HEK293 (cell line): ENCODE results near the gene HHAT.

Source experiments
- CTCF ChIA-PET: fragments of 350-600 bp; formaldehyde crosslinking; extraction: SDS; loops from one replicate; lab custom pipeline; 2021; ENCODE audit warnings: antibody characterized with exemption; lab: Yijun Ruan, JAX
- POLR2A ChIA-PET: fragments of 300-600 bp; formaldehyde crosslinking; extraction: SDS; loops from one replicate; lab custom pipeline; 2020; ENCODE audit warnings: antibody characterized with exemption, inconsistent platforms; lab: Yijun Ruan, JAX
- H3K27ac ChIP-seq: fragments of 200-500 bp; sonication (Bioruptor generic); 2 replicates; pipeline ENCODE4 v1.5.1; 2014; ENCODE audit warnings: low read depth, low read length, control low read depth, inconsistent platforms; ENCODE audit errors: extremely low read depth
- H3K36me3 ChIP-seq, 2 experiments: fragments of 200-500 bp in 1 of 2; sonication (Bioruptor generic) in 1 of 2; 1 replicate in 1 of 2; 2 replicates in 1 of 2; pipeline ENCODE4 v1.5.1; 2014 to 2017; ENCODE audit warnings: inconsistent platforms in 2 of 2, low read length in 2 of 2; ENCODE audit not compliant: control insufficient read depth in 2 of 2, insufficient read depth in 1 of 2
- H3K4me1 ChIP-seq: fragments of 200-500 bp; sonication (Bioruptor generic); 2 replicates; pipeline ENCODE4 v1.5.1; 2014; ENCODE audit warnings: mild to moderate bottlenecking, low read length, inconsistent platforms; ENCODE audit not compliant: control insufficient read depth, insufficient read depth
- H3K4me3 ChIP-seq: 2 replicates; pipeline ENCODE4 v1.5.1; 2011; ENCODE audit warnings: low read depth, mild to moderate bottlenecking, control low read depth, low read length, moderate library complexity
- H3K9me3 ChIP-seq: fragments of 200-500 bp; sonication (Bioruptor generic); 2 replicates; pipeline ENCODE4 v1.5.1; 2014; ENCODE audit warnings: low read depth, low read length, inconsistent platforms; ENCODE audit not compliant: control insufficient read depth, insufficient read depth
- BCL11A ChIP-seq: fragments of 450-650 bp; formaldehyde crosslinking; IDR thresholded peaks from 2 replicates; pipeline ENCODE4 v1.5.1; 2016; ENCODE audit warnings: low read depth, missing biosample characterization, missing genetic modification characterization
- HOXC10 ChIP-seq: sonication (generic); formaldehyde crosslinking; IDR thresholded peaks from 2 replicates; pipeline ENCODE4 v1.8.1; 2023; ENCODE audit warnings: mild to moderate bottlenecking, missing genetic modification reagents
- KLF8 ChIP-seq: fragments of 450-650 bp; formaldehyde crosslinking; IDR thresholded peaks from 2 replicates; pipeline ENCODE4 v1.5.1; 2016; ENCODE audit warnings: missing biosample characterization, missing genetic modification characterization
- SALL2 ChIP-seq: fragments of 450-650 bp; formaldehyde crosslinking; IDR thresholded peaks from 2 replicates; pipeline ENCODE4 v1.5.0; 2017; ENCODE audit warnings: missing biosample characterization, mild to moderate bottlenecking, missing genetic modification characterization, borderline replicate concordance
- WT1 ChIP-seq: fragments of 450-650 bp; formaldehyde crosslinking; IDR thresholded peaks from 2 replicates; pipeline ENCODE4 v1.5.1; 2016; ENCODE audit warnings: missing biosample characterization, missing genetic modification characterization
- ZNF121 ChIP-seq: fragments of 450-650 bp; formaldehyde crosslinking; IDR thresholded peaks from 2 replicates; pipeline ENCODE4 v1.5.1; 2016; ENCODE audit warnings: missing biosample characterization, missing genetic modification characterization
- ZNF169 ChIP-seq: fragments of 450-650 bp; formaldehyde crosslinking; IDR thresholded peaks from 2 replicates; pipeline ENCODE4 v1.5.1; 2016; ENCODE audit warnings: missing biosample characterization, missing genetic modification characterization
- ZNF266 ChIP-seq: fragments of 450-650 bp; formaldehyde crosslinking; IDR thresholded peaks from 2 replicates; pipeline ENCODE4 v1.5.1; 2016; ENCODE audit warnings: missing biosample characterization, missing genetic modification characterization, low read depth
- ZNF274 ChIP-seq, 2 experiments: fragments of 200-500 bp in 1 of 2; fragments of 450-650 bp in 1 of 2; sonication (Bioruptor generic) in 1 of 2; formaldehyde crosslinking in 1 of 2; IDR thresholded peaks; 2 replicates each; pipeline versions ENCODE4 v1.5.1 to v1.6.1; 2014 to 2016; ENCODE audit warnings: borderline replicate concordance in 1 of 2, inconsistent platforms in 1 of 2, low read length in 1 of 2, missing biosample characterization in 1 of 2, missing genetic modification characterization in 1 of 2
- ZNF292 ChIP-seq: fragments of 450-650 bp; formaldehyde crosslinking; IDR thresholded peaks from 2 replicates; pipeline ENCODE4 v1.5.1; 2016; ENCODE audit warnings: low read depth, missing biosample characterization, missing genetic modification characterization, borderline replicate concordance
- ZNF426 ChIP-seq: fragments of 450-650 bp; formaldehyde crosslinking; IDR thresholded peaks from 2 replicates; pipeline ENCODE4 v1.5.1; 2017; ENCODE audit warnings: missing biosample characterization, missing genetic modification characterization, mild to moderate bottlenecking, inconsistent platforms, moderate library complexity
- ZNF48 ChIP-seq: fragments of 450-650 bp; formaldehyde crosslinking; IDR thresholded peaks from 2 replicates; pipeline ENCODE4 v1.5.1; 2016; ENCODE audit warnings: missing biosample characterization, missing genetic modification characterization
- ZNF514 ChIP-seq: fragments of 450-650 bp; formaldehyde crosslinking; IDR thresholded peaks from 2 replicates; pipeline ENCODE4 v1.5.1; 2016; ENCODE audit warnings: missing biosample characterization, missing genetic modification characterization
- ZNF544 ChIP-seq: fragments of 450-650 bp; formaldehyde crosslinking; IDR thresholded peaks from 2 replicates; pipeline ENCODE4 v1.5.0; 2017; ENCODE audit warnings: missing biosample characterization, missing genetic modification characterization
- ZNF585B ChIP-seq: fragments of 450-650 bp; formaldehyde crosslinking; IDR thresholded peaks from 2 replicates; pipeline ENCODE4 v1.5.1; 2016; ENCODE audit warnings: missing biosample characterization, missing genetic modification characterization
- ZNF707 ChIP-seq: fragments of 450-650 bp; formaldehyde crosslinking; IDR thresholded peaks from 2 replicates; pipeline ENCODE4 v1.5.1; 2016; ENCODE audit warnings: missing biosample characterization, missing genetic modification characterization
- ZNF776 ChIP-seq: fragments of 450-650 bp; formaldehyde crosslinking; IDR thresholded peaks from 2 replicates; pipeline ENCODE4 v1.5.0; 2017; ENCODE audit warnings: missing biosample characterization, missing genetic modification characterization, borderline replicate concordance
- ZNF830 ChIP-seq: fragments of 450-650 bp; IDR thresholded peaks from 2 replicates; pipeline ENCODE4 v1.5.0; 2018; ENCODE audit warnings: missing biosample characterization, missing genetic modification characterization, low read depth, mild to moderate bottlenecking, moderate library complexity
- ZNF837 ChIP-seq: fragments of 450-650 bp; formaldehyde crosslinking; IDR thresholded peaks from 2 replicates; pipeline ENCODE4 v1.5.1; 2016; ENCODE audit warnings: missing biosample characterization, missing genetic modification characterization
- TF ChIP-seq, protein P1 (sequence below): fragments of 450-650 bp; formaldehyde crosslinking; optimal IDR thresholded peaks from 2 replicates; pipeline ENCODE3; 2016; ENCODE audit warnings: missing biosample characterization, mild to moderate bottlenecking, missing genetic modification characterization
- TF ChIP-seq, protein P2 (sequence below): fragments of 450-650 bp; formaldehyde crosslinking; IDR thresholded peaks from 2 replicates; pipeline ENCODE4 v1.5.0; 2017; ENCODE audit warnings: missing biosample characterization, missing genetic modification characterization, borderline replicate concordance

The HHAT gene

DNA sequence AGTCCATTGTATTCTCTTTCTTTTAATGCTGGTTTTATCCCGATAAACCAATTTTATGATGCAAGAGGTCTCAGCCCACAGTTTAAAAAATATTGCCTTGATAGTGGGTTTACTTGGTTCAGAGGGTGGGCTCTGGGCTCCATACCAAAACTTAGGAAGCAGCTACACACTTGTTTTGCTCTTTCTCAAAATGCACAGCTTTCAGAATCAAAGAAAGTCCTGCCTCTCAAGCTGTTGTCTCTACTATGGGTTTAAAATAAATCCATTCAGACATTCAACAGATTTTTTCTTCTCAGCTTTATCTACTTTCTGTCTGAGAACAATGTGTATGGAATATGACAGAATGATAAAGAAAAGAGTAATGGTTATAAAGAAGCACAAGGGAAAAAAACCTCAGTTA, 14.8 kb upstream of the HHAT start:
- ChIA-PET POLR2A (interaction anchor here (0.5 kb wide), 1 partner anchor 49 kb away, joined by 3 read pairs; no protein-coding TSS in a partner anchor), CTCF (interaction anchor here (0.6 to 1.7 kb wide), 4 partner anchors 88 to 325 kb away, joined by 3 to 4 read pairs (median 4); no protein-coding TSS in a partner anchor)
- no peaks in the 10 kb centered on the region for H3K36me3 ChIP-seq

DNA sequence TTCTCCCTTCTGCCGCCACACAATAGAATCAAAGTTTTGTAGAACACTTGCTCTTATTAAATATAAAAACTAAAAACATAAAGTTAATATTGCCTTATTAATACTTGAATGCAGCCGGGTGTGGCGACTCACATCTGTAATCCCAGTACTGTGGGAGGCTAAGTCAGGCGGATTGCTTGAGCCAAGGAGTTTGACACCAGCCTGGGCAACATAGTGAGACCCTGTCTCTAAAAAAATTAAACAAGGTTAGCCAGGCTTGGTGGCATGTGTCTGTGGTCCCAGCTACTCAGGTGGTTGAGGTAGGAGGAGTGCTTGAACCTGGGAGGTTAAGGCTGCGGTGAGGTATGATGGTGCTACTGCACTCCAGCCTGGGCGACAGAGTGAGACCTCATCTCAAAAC, 13.2 kb upstream of the HHAT start:
- Histone ChIP-seq H3K9me3 (no peaks in the 10 kb centered on the region), H3K4me1 (no peaks in the 10 kb centered on the region), H3K27ac (no peak overlapping the region), H3K36me3 (no peaks in the 10 kb centered on the region), H3K4me3 (no peak overlapping the region)
- ChIA-PET CTCF (interaction anchor here (0.6 kb wide), 1 partner anchor 441 kb away, joined by 3 read pairs; no protein-coding TSS in a partner anchor), POLR2A (no interaction called here)
- TF ChIP-seq, protein P1, sequence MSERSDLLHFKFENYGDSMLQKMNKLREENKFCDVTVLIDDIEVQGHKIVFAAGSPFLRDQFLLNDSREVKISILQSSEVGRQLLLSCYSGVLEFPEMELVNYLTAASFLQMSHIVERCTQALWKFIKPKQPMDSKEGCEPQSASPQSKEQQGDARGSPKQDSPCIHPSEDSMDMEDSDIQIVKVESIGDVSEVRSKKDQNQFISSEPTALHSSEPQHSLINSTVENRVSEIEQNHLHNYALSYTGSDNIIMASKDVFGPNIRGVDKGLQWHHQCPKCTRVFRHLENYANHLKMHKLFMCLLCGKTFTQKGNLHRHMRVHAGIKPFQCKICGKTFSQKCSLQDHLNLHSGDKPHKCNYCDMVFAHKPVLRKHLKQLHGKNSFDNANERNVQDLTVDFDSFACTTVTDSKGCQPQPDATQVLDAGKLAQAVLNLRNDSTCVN (tag by site-specific recombination) = no peak
- peak; percentile 71; the same call in 1 of the 2 replicates for TF ChIP-seq ZNF121 (tag by site-specific recombination)

More for the DNA sequence above, 14.8 kb upstream of the HHAT start:
- Histone ChIP-seq H3K27ac (no peak overlapping the region), H3K4me3 (no peak overlapping the region), H3K9me3 (no peaks in the 10 kb centered on the region), H3K4me1 (no peaks in the 10 kb centered on the region)
- TF ChIP-seq, protein P2, sequence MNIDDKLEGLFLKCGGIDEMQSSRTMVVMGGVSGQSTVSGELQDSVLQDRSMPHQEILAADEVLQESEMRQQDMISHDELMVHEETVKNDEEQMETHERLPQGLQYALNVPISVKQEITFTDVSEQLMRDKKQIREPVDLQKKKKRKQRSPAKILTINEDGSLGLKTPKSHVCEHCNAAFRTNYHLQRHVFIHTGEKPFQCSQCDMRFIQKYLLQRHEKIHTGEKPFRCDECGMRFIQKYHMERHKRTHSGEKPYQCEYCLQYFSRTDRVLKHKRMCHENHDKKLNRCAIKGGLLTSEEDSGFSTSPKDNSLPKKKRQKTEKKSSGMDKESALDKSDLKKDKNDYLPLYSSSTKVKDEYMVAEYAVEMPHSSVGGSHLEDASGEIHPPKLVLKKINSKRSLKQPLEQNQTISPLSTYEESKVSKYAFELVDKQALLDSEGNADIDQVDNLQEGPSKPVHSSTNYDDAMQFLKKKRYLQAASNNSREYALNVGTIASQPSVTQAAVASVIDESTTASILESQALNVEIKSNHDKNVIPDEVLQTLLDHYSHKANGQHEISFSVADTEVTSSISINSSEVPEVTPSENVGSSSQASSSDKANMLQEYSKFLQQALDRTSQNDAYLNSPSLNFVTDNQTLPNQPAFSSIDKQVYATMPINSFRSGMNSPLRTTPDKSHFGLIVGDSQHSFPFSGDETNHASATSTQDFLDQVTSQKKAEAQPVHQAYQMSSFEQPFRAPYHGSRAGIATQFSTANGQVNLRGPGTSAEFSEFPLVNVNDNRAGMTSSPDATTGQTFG (tag by site-specific recombination) = no peak
- TF ChIP-seq BCL11A (tag by site-specific recombination) (no peak), ZNF274 (IDR thresholded peaks at IDR 0.05; ENCODE audit: low read length) (no peak), ZNF274 (tag by site-specific recombination; IDR thresholded peaks at IDR 0.05; ENCODE audit: borderline replicate concordance) (no peak), ZNF837 (tag by site-specific recombination) (no peak), ZNF776 (no peak), ZNF169 (tag by site-specific recombination) (no peak), HOXC10 (no peak), ZNF514 (tag by site-specific recombination) (no peak), ZNF830 (tag by site-specific recombination) (no peak), ZNF707 (tag by site-specific recombination) (no peak), KLF8 (tag by site-specific recombination) (no peak), ZNF585B (tag by site-specific recombination) (no peak), ZNF544 (tag by site-specific recombination) (no peak), ZNF292 (tag by site-specific recombination) (no peak), WT1 (no peak), ZNF266 (tag by site-specific recombination) (no peak), SALL2 (tag by site-specific recombination) (no peak), ZNF48 (no peak), ZNF426 (no peak)
- TF ChIP-seq, protein P1 (tag by site-specific recombination) = no peak
